NCI-H226 (cell line): ENCODE measurements around the gene TMPRSS12.
"Not testable (repeated sequence)": the region's sequence is repeated elsewhere in the genome, so short reads cannot be mapped to it uniquely, and the experiment has no call there.

ENCODE experiments used
- DNase-seq: peaks from one replicate; pipeline ENCODE4 v3.0.0-alpha.2; 2015

Gene TMPRSS12

DNA sequence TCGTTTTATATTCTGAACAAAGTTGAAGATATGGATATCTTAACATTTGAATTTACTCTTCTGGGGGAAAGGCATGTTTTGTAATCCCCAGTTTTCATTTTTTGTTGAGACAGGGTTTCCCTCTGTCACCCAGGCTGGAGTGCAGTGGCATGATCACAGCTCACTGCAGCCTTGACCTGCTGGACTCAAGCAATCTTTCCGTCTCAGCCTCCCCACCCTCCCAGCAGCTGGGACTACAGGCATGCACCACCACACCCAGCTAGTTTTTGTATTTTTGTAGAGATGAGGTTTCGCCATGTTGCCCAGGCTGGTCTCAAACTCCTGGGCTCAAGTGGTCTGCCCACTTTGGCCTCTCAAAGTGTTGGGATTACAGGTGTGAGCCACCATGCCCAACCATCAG lies 84.2 kb downstream of the TMPRSS12 start:
- DNase-seq: not testable (repeated sequence)

DNA sequence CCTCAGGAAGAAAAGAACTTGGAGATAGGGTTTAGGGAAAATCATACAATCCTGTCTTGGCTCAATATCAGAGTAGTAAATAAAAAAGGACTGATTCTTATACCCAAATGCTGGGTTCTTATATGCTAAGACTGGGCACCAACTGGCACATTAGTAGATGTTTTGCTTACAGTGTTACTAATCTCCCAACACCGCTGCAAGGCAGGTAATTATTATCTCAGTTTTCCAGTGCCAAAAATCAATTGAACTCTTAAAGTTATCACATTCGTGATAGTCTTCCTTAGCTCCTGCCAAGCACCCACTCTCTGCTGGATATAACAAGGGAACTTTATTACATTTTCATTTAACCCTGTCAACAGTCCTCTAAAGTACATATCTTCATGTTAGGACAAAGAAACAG lies 84.6 kb downstream of the TMPRSS12 start:
- DNase-seq: no peak

DNA sequence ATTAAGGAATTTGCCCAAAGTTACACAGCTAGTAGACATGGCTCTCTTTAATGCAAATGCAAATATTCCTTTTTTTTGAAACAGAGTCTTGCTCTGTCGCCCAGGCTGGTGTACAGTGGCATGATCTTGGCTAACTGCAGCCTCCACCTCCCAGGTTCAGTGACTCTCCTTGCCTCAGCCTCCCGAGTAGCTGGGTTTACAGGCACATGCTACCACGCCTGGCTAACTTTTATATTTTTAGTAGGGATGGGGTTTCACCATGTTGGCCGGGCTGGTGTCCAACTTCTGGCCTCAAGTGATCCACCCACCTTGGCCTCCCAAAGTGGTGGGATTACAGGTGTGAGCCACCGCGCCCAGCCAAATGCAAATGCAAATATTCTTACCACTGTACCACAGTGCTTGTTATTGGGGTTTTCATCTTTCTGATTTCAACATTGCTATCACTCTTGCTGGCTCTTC lies 85.1 kb downstream of the TMPRSS12 start:
- no peak for DNase-seq

DNA sequence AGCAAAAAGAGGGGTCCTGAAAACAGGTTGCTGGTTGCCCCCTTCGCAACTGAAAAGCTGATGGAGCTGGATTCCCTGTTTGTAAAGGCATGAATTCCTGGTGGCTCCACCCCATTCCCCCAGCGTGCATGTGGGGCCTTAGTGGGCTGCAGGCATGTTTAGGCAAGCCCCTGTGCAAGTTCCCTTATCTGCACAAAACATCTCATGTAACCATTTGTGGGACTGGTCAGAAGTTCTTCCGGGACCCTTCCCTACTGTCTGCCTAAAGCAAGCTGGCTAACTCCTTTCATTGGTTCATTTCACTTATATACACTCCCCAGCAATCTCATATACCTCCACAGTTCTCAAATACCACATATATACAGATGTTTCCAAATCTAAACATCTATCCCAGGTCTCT lies 85.7 kb downstream of the TMPRSS12 start:
- DNase-seq: no peak

DNA sequence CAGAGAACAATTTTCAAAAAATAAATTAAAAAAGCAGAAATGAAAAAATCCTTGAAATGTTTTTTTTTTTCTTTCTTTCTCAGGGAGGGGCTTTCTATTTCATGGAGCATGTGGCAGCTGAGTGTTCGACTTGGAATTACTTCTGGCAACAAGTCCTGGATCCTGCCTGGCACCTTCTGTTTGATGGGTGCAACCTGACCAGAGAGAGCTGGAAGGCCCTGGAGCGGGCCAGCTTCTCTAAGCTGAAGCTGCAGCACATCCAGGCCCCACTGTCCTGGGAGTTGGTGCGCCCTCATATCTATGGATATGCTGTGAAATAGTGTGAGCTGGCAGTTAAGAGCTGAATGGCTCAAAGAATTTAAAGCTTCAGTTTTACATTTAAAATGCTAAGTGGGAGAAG lies 87.1 kb downstream of the TMPRSS12 start:
- no peak for DNase-seq

DNA sequence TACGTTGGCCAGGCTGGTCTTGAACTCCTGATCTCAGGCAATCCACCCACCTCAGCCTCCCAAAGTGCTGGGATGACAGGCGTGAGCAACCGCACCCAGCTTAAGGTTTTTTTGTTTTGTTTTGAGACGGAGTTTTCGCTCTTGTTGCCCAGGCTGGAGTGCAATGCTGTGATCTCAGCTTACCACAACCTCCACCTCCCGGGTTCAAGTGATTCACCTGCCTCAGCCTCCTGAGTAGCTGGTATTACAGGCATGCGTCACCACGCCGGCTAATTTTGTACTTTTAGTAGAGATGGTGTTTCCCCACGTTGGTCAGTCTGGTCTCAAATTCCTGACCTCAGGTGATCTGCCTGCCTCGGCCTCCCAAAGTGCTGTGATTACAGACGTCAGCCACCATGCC lies 87.8 kb downstream of the TMPRSS12 start:
- not testable (repeated sequence) for DNase-seq

DNA sequence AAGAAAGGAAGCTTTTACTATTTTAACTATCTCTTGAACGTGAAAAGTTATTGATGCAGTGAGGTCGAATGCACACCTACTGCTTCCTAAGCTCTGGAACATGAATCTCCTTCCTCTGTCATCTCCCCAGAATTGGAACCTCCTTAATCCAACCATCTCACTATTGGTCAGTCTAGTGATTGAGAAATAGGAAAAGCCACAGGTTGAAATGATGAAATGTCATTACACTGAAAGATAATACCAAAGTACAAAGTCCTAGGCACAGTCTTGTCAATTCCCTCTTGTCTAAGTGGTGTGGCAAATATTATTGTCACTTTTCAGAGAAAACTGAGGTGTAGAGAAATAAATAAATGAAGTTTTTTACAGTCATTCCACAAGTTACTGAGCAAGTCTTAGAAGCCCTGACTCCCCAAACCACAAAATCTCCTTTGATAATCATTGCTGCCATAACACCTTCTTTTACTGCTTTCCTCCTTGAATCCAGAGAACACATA lies 90.1 kb downstream of the TMPRSS12 start:
- DNase-seq: no peak

DNA sequence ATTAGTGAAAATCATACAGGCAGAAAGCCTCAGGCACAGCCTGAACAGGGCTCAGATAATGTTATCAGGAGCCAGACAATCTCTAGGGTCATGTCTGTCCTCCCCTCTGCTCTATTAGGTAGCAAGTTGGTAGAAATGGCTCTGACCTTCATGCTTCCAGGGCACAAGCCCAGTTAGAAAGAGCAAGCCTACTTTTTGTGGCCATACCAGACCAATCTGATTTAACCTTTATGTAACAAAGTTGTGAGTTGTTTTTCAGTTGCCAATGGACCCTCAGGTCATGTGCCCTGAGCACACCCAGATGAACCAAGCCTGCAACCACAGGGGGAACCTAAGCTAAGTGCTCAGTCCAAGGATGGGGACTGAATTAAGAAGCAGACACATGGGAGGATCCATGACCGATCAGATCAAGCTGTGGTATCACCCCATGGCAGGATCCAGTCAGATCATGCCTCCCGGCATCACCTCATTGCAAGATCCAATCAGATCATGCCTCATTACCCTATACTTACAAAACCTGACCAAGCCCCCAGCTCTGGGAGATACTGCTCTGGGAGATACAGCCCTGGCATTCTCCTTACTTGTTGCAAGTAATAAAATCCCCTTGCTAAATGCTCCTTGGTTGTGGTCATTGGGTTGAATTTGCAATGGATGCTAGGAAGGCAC lies 90.9 kb downstream of the TMPRSS12 start:
- peak; percentile 45 for DNase-seq

DNA sequence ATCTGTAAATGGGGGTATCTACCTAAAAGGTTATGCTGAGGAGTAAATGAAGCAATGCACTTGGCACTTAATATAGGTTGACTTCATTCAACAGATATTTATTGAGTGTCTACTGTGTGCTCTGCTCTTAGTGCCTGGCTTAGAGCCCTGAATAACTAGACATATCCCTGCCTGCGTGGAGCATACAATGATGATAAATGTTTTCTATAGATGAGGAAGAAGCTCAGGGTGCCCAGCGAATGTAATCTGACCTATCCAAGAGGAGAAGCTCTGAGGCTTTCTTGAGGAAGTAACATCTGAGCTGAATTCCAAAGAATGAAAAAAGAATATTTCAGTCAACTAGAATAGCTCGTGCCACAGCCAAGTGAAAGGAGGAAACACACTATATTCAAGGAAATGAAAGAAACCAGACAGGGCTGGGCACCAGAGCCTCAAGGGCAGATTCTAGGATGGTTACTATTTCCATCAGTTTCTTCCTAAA lies 91.7 kb downstream of the TMPRSS12 start:
- no peak for DNase-seq

DNA sequence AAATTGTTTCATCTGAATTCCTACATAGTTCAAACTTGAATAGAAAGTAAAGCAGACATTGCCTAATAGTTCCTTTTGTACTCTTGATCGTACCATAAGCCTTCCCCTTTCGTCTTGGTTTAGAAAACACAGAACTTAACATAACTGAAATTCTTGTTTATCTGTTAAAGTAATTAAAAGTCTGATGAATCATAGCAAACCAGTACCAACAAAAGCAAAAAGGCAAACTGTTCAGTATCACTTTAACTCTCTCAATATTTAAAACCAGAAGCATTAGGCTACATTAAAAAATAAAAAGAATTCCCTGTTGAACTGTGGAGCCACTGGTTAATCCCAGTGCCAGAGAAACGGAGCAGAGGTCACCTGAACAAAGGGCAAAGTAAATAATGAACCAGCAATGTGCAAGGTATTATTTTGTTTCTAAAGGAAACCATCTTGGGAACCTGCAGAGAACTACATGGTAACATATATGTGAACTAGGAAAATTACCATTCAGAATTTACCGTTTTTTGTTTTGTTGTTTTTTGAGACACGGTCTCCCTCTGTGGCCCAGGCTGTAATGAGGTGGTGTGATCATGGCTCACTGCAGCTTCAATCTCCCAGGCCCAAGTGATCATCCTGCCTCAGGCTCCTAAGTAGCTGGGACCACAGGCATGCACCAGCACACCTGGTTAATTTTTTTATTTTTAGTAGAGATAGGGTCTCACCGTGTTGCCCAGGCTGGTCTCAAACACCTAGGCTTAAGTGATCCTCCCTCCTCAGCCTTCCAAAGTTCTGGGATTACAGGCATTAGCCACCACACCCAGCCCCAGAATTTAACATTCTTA lies 92.5 kb downstream of the TMPRSS12 start:
- DNase-seq: no peak

DNA sequence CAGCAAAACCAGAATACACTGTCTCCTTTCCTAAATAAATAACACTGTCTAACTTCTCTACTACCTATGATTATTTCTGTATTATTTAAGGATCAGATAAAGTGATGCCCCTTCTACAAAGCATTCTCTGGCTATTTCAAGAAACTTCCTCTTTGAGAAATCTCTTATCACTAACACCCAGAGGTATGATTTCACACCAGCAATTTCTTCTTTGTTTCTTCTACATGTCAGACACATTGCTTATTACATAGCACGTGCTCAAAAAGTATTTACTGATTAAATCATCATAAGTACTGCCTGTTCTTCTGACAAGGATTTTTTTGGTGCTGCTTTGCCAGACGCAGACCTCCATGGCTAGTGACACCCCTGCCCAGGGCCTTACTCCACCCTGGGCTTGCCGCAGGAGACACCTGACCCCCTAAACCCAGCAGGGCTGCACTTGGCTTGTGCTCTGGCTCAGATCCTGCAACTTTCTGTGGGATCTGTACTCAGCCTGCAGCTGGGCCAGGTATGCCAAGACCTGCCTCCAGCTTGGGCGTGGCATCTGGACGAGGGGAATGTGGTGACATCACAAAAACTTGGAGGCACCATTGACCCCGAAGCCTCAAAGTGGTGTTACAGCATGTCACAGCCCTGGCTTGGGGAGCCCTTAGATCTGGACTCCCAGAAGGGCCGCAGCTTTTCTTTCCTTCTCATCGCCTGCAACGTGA lies 94.2 kb downstream of the TMPRSS12 start:
- DNase-seq: peak; percentile 6
